Fibroblast of lung (primary cell): ENCODE results near the gene CCZ1B. TPM values are rescaled to one million over a fixed set of nuclear protein-coding genes. Genes with fewer than 3 reads are reported as not detected.
A peak's percentile ranks its signal among the peaks of the same experiment; 100 is the strongest.
"Not testable (repeated sequence)": the region's sequence is repeated elsewhere in the genome, so short reads cannot be mapped to it uniquely, and the experiment has no call there.

ENCODE experiments used
- DNase-seq, 2 donors: peaks; one replicate each; pipeline versions ENCODE4 v3.0.0 to v3.0.0-alpha.2; 2010; ENCODE audit warnings: low read depth in 2 of 2
- H2AFZ ChIP-seq: 2 replicates; pipeline ENCODE4 v1.5.1; 2012; ENCODE audit warnings: low read length, control low read depth, inconsistent platforms
- H3K27ac ChIP-seq: 2 replicates; pipeline ENCODE4 v1.5.1; 2011; ENCODE audit warnings: low read length, control low read depth; ENCODE audit not compliant: insufficient read depth
- H3K27me3 ChIP-seq: 2 replicates; pipeline ENCODE4 v1.5.1; 2011; ENCODE audit warnings: mild to moderate bottlenecking, low read length; ENCODE audit not compliant: control insufficient read depth, insufficient read depth
- H3K36me3 ChIP-seq: 2 replicates; pipeline ENCODE4 v1.5.1; 2011; ENCODE audit warnings: low read length; ENCODE audit not compliant: control insufficient read depth, insufficient read depth
- H3K4me1 ChIP-seq: 2 replicates; pipeline ENCODE4 v1.5.1; 2011; ENCODE audit warnings: low read length; ENCODE audit not compliant: control insufficient read depth, insufficient read depth; ENCODE audit errors: extremely low read depth
- H3K4me2 ChIP-seq: 2 replicates; pipeline ENCODE4 v1.5.1; 2011; ENCODE audit warnings: low read length, control low read depth; ENCODE audit not compliant: insufficient read depth; ENCODE audit errors: extremely low read depth
- H3K4me3 ChIP-seq, 4 experiments: fragments of 200-600 bp in 1 of 4; sonication (generic) in 1 of 4; replicated peaks in 1 of 4; 2 replicates each; pipeline ENCODE4 v1.5.1; 2011 to 2016; ENCODE audit warnings: low read length in 4 of 4, low read depth in 3 of 4, mild to moderate bottlenecking in 3 of 4, control low read depth in 2 of 4, inconsistent platforms in 1 of 4, mixed read lengths in 1 of 4; ENCODE audit not compliant: insufficient read depth in 1 of 4; ENCODE audit errors: control extremely low read depth in 1 of 4
- H3K79me2 ChIP-seq: 2 replicates; pipeline ENCODE4 v1.5.1; 2012; ENCODE audit warnings: mild to moderate bottlenecking, low read length, inconsistent platforms; ENCODE audit not compliant: control insufficient read depth, insufficient read depth
- H3K9ac ChIP-seq: 2 replicates; pipeline ENCODE4 v1.5.1; 2011; ENCODE audit warnings: mild to moderate bottlenecking, low read length, control low read depth; ENCODE audit not compliant: insufficient read depth
- H3K9me3 ChIP-seq: 2 replicates; pipeline ENCODE4 v1.5.1; 2012; ENCODE audit warnings: low read depth, low read length; ENCODE audit not compliant: control insufficient read depth, insufficient read depth
- H4K20me1 ChIP-seq: 2 replicates; pipeline ENCODE4 v1.5.1; 2011; ENCODE audit warnings: low read length; ENCODE audit not compliant: control insufficient read depth, insufficient read depth; ENCODE audit errors: extremely low read depth
- CTCF ChIP-seq, 2 donors: IDR thresholded peaks in 1 of 2; conservative IDR thresholded peaks in 1 of 2; 1 replicate in 1 of 2; 2 replicates in 1 of 2; pipeline ENCODE4 v1.5.1; 2011 to 2012; ENCODE audit warnings: low read length in 2 of 2, control low read depth in 1 of 2, inconsistent platforms in 1 of 2, low read depth in 1 of 2, mild to moderate bottlenecking in 1 of 2
- EZH2 ChIP-seq: IDR thresholded peaks from 2 replicates; pipeline ENCODE4 v1.5.1; 2012; ENCODE audit warnings: low read length, control low read depth, mild to moderate bottlenecking; ENCODE audit errors: missing control alignments
- polyA plus RNA-seq, 2 donors: library from polyadenylated mRNA; depleted of rRNA in 1 of 2; stranded (reverse) in 1 of 2; unstranded in 1 of 2; fragments of >200 nt; gene quantifications; 2 replicates each; pipeline ENCODE4 v1.2.1, GENCODE V29; 2011 to 2012; ENCODE audit warnings: missing spikeins in 1 of 2
- total RNA-seq: library from RNA; depleted of rRNA; stranded (reverse); fragments of >200 nt; gene quantifications from 2 replicates; pipeline ENCODE4 v1.2.1, GENCODE V29; 2014

The CCZ1B gene
- total and polyA plus RNA-seq, 2 donors (not counting 1 experiment from before 2014, with no cell fraction given), result 44.4 to 45.0 TPM

DNA sequence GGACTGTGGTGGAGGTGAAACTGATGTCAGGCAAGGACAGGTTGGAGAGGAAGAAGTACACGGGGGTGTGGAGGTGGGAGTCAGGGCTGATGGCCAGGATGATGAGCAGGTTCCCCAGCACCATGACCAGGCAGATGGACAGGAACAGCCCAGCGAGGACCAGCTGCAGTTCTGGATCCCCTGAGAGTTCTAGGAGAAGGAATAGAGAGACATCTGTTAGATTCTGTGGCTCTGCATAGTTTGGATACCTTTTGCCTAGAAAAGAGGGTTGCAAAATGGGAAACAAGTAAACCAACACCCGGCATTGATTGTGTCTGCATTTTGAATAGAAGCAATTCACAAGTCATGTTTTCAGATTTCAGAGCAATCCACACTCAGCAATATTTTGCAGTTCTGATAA, 9.4 kb upstream of the CCZ1B start:
- H4K20me1 ChIP-seq, H3K9me3 ChIP-seq, H3K36me3 ChIP-seq, H3K9ac ChIP-seq, H2AFZ ChIP-seq, DNase-seq, H3K27ac ChIP-seq, H3K79me2 ChIP-seq, H3K4me3 ChIP-seq, H3K4me1 ChIP-seq, H3K4me2 ChIP-seq, H3K27me3 ChIP-seq: not testable (repeated sequence)

GRCh38 chr7:6833636-6834035, 7.6 kb upstream of the CCZ1B start:
- no peak overlapping the region for H3K9ac ChIP-seq
- no peak overlapping the region for H3K4me3 ChIP-seq
- DNase-seq, result no peak
- no peak overlapping the region for H2AFZ ChIP-seq
- no peaks in the 10 kb centered on the region for H3K27me3 ChIP-seq
- no peak overlapping the region for H3K4me2 ChIP-seq
- no peaks in the 10 kb centered on the region for H3K9me3 ChIP-seq
- TF ChIP-seq CTCF (conservative IDR thresholded peaks at IDR 0.05 in 1 of 2, IDR thresholded peaks at IDR 0.05 in 1 of 2; ENCODE audit: low read depth in 1 of 2, low read length in 2 of 2) (no peak), EZH2 (no peak)
- H3K4me1 ChIP-seq, result no peaks in the 10 kb centered on the region
- H3K27ac ChIP-seq, result no peak overlapping the region
- no peaks in the 10 kb centered on the region for H3K36me3 ChIP-seq
- no peaks in the 10 kb centered on the region for H3K79me2 ChIP-seq
- H4K20me1 ChIP-seq, result no peaks in the 10 kb centered on the region

GRCh38 chr7:6831018-6831725, 5.1 kb upstream of the CCZ1B start:
- Histone ChIP-seq H3K4me3 (no peak overlapping the region), H4K20me1 (no peaks in the 10 kb centered on the region), H3K27me3 (no peaks in the 10 kb centered on the region), H3K27ac (no peak overlapping the region), H3K4me1 (no peaks in the 10 kb centered on the region), H3K9me3 (no peaks in the 10 kb centered on the region), H3K4me2 (no peak overlapping the region), H3K79me2 (no peaks in the 10 kb centered on the region), H3K9ac (no peak overlapping the region), H3K36me3 (no peaks in the 10 kb centered on the region), H2AFZ (no peak overlapping the region)
- no peak for TF ChIP-seq EZH2
- no peak for TF ChIP-seq CTCF (conservative IDR thresholded peaks at IDR 0.05 in 1 of 2, IDR thresholded peaks at IDR 0.05 in 1 of 2; ENCODE audit: low read depth in 1 of 2, low read length in 2 of 2)
- no peak for DNase-seq

GRCh38 chr7:6830026-6830425, 4.0 kb upstream of the CCZ1B start:
- H3K36me3 ChIP-seq, H3K9ac ChIP-seq, H2AFZ ChIP-seq, H3K4me1 ChIP-seq, H3K27ac ChIP-seq, H3K4me3 ChIP-seq, H3K79me2 ChIP-seq, H3K27me3 ChIP-seq, H3K9me3 ChIP-seq, H3K4me2 ChIP-seq, H4K20me1 ChIP-seq: not testable (repeated sequence)
- peak in 1 of 2 donors; percentile 10 for DNase-seq

- DNase-seq, H3K9me3 ChIP-seq, H3K36me3 ChIP-seq, H3K27ac ChIP-seq, H3K79me2 ChIP-seq, H4K20me1 ChIP-seq, H3K4me3 ChIP-seq, H3K4me2 ChIP-seq, H3K4me1 ChIP-seq, H3K9ac ChIP-seq, H2AFZ ChIP-seq, H3K27me3 ChIP-seq: not testable (repeated sequence)
These were observed 3.5 kb upstream of the CCZ1B start for GRCh38 chr7:6829616-6830015.
